GM11168 (cell line): ENCODE data around the gene DLD.
"Not testable (repeated sequence)": the region's sequence is repeated elsewhere in the genome, so short reads cannot be mapped to it uniquely, and the experiment has no call there.

Experiments used
- in situ Hi-C: fragments of 300-500 bp; cut with MboI; formaldehyde crosslinking; loops from one replicate; pipeline ENCODE4 v1.12.0; 2022; ENCODE audit warnings: low sequenced_read_pairs; ENCODE audit not compliant: unreplicated experiment

DLD gene

DNA sequence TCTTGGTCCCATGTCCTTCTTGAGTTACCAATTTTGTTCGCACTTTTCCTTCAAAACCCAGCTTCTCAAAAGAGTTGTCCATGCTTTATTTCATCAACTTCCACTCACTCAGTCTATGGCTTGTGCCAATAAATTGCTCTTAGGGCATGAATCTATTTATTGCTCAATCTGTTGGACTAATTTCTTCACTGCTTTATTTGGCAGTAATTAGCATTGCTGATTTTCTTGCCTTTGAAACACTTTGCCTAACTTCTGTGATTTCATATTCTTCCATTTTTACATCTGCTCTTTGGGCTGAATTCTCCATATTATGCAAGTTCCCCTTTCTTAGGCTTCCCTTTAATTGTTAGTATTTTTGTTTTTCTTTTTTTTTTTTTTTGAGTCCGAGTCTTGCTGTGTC is 16.8 kb downstream of the DLD start:
- in situ Hi-C loops: no loop called here

DNA sequence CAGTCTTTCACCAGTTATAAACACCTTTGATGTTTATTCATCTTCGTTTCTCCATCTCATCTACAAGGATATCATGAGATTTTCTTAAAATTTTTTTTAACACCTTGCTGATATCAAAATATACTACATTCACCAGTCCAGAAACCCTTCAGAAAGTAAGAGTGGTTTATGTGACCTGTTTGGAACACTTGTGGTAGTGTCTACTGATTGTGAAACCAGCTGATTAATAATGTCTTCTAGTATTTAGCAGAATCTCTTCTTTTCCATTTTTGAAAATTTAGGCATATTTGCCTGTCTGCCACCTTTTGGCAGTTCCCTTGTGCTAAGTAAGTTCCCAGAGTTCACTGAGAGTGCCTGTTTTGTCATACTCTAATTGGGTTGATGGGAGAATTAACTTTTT is 18.5 kb downstream of the DLD start:
- in situ Hi-C loops: no loop called here

DNA sequence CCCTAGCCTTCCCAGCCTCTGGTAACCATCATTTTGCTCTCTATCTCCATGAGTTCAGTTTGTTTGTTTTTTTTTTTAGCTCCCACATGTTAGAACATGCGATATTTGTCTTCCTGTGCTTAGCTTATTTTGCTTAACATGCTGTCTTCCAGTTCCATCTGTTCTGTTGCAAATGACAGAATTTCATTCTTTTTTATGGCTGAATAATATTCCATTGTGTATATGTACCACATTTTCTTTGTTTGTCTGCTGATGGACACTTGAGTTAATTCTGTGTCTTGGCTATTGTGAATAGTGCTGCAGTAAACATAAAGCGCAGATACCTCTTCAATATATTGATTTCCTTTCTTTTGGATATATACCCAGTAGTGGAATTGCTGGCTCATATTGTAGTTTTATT is 21.0 kb downstream of the DLD start:
- in situ Hi-C loops: no loop called here

DNA sequence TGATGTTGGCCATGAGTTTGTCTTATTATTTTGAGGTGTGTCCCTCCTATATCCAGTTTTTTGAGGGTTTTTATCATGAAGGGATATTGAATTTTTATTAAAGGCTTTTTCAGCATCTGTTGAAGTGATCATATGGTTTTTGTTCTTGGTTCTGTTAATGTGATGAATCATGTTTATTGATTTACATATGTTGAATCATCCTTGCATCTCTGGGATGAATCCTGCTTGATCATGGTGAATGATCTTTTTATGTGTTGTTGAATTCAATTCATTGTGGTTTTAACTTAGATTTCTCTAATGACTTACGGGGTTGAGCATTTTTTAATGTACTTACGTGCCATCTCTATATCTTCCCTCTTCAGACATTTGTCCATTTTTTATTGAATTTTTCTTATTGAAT is 22.9 kb downstream of the DLD start:
- in situ Hi-C loops: no loop called here

DNA sequence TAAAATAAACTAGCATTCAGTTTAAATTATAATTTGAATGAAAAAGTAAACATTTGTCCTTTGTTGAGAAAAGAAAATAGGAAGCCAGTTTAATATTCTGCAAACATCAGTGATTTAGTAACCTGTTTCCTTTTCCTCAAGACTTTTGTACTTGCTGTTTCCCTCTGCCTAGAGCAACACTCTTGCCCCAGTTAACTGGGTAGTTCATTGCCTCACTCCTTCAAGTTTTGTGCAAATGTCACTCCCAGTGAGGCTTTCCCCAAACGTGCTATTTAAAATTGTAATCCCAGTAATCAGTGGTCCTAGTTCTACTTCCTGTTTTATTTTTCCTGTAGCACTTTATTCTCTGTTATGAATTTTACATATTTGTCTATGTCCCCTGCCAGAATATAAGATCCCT is 23.8 kb downstream of the DLD start:
- in situ Hi-C loops: no loop called here

DNA sequence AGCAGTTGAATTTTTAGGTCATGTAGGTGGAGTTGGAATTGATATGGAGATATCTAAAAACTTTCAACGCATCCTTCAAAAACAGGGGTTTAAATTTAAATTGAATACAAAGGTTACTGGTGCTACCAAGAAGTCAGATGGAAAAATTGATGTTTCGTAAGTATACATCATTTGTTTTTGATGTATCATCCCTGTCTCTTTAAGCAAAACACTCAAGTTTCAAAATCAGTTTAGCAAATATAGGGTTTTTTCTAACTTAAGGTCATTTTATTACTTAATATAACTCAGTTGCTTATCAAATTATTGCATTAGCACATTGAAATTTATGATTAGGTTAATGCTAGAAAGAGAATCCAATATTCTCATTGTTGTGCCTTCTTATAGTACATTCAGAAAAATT is 24.6 kb downstream of the DLD start:
- in situ Hi-C loops: no loop called here

DNA sequence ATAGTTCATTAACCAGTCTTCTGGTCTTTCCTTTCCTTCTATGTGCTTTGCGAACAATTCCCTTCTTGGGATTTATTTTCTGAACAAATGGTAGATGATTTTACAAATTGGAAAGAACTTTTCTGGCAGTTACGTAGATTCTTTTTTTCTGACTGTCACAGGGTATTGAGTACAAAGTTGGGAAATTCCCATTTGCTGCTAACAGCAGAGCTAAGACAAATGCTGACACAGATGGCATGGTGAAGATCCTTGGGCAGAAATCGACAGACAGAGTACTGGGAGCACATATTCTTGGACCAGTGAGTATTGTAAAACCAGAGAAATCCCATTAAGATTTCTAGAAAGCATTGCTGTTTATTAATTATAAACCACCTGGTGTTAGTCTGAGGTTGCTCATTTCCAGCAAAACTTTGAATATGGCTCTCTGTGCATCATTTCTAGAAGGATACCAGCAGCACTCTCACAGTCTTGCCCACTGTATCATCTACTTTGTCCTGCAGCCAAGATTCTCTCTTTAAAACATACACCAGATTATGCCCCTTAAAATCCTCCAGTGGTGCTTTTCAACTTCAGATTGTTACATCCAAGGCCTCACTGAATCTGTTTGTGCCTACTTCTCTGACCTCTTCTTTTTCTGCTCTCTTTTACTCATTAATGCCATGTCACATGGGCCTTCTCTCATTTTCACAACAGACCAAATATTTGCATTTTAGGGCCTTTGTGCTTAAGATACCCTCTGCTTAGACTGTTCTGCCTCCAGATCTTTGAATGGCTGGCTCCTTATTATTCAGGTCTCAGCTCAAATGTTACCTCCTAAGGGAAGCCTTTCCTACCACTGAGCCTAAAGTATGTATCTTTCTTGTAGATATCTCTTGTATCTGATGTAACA is 27.0 kb downstream of the DLD start:
- in situ Hi-C loops: no loop called here

DNA sequence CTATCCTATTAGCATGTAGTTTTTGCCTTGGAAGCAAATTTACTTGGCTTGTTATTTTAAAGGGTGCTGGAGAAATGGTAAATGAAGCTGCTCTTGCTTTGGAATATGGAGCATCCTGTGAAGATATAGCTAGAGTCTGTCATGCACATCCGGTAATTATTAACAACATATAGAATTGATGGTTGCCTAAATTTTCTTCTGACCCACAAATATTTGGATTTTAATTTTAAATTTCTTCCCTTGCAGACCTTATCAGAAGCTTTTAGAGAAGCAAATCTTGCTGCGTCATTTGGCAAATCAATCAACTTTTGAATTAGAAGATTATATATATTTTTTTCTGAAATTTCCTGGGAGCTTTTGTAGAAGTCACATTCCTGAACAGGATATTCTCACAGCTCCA is 28.0 kb downstream of the DLD start:
- in situ Hi-C loops: no loop called here

DNA sequence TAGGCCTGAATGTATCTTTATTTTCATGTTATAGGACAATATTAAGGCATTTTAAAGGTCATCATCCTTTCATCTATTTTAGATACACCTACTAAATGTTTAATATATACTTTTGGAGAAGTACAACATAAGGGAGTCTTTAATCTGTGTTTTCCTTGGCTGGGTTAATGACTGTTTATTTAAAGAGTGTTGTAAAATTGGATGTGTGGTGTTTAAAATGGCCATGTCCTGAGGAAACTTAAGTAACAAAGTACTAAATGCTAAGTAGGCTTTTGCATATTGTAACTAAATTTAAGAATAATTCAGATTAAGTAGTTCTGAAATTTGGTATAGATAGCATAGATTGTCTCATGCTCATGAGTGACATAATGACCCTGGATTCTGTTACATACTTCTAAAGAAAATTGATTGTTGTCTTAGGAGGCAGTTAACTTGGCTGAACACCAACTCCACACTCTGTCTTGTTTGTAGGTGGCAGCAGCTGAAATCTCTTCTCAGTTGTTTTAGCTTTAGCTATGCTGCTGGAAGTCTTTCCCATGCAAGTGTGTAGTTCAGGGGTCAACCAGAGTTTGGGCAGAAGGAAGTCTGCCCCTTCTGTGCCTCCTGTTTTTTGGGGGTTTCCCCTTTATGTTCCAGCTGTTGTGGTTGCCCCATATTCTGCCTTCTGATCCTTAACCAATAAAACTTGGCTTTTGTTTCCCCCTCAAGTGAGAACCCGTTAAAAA is 29.2 kb downstream of the DLD start:
- in situ Hi-C loops: no loop called here

DNA sequence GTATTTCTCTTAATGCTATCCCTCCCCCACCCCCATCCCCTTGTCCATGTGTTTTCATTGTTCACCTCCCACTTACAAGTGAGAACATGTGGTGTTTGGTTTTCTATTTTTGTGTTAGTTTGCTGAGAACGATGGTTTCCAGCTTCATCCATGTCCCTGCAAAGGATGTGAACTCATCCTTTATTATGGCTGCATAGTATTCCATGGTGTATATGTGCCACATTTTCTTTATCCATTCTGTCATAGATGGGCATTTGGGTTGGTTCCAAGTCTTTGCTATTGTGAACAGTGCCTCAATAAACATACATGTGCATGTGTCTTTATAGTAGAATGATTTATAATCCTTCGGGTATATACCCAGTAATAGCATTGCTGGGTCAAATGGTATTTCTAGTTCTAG is 30.8 kb downstream of the DLD start:
- in situ Hi-C loops: not testable (repeated sequence)

DNA sequence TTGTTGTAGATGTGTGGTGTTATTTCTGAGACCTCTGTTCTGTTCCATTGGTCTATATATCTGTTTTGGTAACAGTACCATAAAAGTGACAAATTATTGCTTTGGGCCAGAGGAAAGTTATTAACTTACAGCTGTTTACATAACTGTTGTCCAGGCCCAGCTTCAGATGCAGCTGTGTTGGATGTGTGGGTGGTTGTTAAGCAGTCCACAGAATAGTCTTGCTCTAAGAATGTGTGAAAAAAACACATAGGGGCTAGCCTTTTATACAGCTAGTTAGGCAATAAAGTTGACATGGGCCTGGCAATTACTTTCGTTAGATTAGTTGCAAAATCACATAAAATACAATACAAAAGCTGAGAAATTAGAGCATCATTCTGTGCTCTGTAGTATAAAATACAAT is 31.9 kb downstream of the DLD start:
- in situ Hi-C loops: no loop called here

DNA sequence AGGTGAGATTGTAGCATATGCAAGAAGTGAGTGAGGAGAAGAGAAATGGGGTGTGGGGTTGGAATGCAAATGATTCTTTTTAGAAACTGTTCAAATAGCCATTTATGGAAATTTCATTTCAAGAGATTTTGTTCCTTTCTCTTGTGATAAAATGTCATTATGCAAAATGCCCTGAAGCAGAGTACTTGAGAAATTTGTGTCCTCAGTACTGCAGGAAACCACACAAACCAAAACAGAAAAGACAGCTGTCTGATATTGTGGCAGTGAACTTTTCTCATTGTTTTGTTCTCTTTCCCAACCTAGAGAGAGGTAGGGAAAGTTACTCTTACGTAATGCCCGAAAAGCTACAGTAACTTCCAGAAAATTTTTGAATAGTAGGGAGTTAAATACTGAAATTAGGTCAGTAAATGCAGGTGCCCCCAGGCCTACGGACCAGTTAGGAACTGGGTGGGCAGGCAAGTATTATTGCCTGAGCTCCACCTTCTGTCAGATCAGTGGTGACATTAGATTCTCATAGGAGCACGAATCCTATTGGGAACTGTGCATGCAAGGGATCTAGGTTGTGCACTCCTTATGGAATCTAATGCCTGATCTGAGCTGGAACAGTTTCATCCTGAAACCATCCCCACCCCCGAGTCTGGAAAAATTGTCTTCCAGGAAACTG is 34.0 kb downstream of the DLD start:
- in situ Hi-C loops: no loop called here

DNA sequence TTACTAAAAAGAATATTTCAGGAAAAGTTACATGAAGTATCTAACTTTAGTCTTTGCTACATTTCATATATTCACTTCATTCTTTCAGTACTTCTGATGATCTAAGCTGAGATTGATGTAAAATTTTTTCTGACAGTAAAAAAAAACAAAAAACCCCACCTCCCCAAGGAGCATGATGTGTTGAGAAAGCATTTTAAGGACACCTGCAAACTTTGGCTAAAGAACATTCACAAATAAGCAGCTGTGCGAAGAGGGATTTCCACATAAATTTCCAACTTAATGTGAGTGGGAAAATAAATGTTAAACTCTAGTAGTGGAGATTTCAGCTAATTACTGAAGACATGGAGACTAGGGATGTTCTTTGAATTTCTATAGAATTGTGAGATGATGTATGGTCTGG is 35.5 kb downstream of the DLD start:
- in situ Hi-C loops: no loop called here

DNA sequence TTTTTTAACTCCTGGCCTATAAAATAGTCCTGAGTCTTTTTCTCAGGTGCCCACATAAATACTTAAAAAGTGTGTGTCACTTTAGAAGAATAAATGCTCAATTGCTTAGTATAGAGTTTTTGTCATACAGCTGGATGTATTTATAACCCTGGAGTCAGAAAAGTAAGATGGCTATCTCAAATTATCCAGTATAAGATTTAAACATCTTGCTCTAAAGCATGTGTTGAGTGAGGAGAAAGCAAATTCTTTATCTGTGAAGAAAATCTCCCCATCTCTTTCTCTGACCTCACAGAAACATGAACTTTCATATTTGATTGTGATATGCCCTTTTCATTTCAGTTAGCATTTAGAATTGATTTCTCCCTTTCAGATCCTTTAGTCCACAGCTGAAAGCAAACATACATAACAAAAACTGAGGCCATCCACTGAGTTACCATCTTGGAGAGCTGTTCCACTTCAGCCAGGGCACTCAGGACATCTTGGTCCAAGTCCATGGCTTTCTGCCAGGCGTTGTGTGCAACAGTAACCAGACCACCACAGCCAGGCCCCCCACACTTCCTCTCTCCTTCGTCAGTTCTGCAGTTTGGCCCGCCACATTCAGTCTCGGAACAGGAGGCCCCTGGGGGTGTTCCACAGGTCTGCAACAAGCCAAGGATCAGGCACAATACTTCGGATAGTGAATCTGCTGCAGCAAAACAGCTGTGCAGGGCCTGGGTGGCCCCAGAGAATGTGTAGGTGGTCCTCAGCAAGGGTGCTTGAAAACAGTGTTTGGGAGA is 40.9 kb downstream of the DLD start:
- in situ Hi-C loops: no loop called here

DNA sequence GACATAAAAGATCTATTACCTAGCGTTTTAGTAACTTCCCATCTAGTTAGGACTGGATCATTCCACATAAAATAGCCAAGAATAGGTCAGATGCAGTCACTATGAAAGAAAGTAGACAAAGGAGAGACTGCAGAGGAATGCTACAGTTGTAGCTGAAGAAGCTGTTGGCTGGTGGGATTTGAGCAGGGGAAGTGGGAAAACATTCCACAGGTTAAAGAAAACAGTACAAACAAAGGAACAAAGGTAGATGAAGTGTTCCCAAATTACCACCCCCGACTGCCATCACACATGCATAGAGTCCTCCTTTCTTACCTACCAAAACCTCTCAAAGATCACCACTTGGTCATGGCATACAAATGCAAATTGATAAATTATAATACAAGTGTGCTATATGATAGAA is 41.8 kb downstream of the DLD start:
- in situ Hi-C loops: no loop called here

DNA sequence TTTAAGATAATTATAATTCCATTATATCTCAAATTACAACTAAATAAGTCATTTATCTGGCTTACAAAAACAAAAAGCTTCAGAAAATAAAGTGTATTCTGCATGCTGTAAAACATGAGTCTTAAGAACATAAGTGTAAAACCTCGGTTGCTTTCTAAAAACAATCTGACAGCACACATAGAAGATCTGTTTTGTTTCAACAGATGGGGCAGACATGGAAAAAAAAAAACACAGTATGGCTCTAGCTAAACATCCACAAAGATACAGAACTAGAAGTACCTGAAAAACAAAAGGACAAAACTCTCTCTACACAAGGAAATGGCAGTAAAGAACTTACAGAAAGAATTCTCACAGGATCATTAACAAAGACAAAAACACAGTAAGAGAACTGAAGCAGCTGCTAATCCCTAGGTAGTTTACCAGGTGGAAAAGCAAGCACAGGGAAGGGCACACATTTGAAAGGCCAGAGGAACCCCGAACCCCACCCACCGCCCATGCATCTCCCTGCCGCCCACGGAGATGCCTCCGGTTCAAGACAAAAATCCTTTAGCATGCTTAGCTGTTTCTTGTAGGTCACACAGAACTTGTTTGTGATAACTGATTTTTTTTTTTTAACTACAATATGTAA is 42.5 kb downstream of the DLD start:
- in situ Hi-C loops: no loop called here

DNA sequence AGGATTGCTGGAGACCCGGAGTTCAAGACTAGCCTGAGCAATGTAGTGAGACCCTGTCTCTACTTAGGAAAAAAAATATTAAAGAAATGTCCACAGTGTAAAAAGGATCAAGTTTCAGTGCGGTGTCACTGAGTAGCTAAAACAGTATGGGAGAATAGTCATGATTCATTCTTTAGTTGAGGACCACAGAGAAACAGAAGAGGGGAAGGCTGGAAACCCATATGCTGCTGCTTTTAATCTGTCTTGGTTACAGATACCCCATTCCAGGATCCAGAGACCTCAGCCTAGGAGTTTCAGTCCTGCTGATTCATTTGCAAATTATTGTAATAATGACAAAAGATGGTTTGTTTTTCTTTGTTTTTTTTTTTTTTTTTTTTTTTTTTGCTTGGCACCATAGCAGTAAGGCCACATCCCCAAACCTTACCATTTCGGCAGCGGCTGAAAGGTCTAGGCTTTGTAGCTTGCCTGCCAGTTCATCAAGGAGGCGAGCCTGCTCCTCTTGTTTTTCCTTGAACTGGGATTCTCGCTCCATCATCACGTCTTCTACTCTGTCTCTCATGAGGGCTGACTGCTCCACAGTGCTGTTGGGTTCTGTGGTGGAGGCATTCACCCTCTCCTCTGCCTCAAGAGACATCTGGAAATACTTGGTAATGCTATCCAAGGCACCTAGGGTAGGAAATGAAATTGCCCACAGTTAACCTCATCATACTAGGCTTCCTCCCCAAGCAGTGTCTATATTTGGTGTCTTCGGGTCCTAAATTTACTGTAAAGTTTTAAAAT is 44.2 kb downstream of the DLD start:
- in situ Hi-C loops: no loop called here

DNA sequence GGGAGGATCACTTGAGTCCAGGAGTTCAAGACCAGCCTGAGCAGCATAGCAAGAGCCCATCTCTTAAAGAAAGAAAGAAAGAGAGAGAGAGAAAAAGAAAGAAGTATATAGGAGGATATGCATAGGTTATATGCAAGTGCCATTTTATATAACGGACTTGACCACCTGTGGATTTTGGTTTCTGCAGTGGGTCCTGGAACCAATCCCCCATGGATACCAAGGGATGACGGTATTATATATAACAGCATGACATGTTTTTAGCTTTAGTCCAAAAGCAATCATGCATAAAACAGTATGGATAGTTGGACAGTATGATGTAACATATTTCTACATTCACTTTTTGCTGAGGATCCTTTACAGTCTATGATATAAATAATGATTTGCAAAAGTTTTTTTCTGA is 45.3 kb downstream of the DLD start:
- in situ Hi-C loops: no loop called here

DNA sequence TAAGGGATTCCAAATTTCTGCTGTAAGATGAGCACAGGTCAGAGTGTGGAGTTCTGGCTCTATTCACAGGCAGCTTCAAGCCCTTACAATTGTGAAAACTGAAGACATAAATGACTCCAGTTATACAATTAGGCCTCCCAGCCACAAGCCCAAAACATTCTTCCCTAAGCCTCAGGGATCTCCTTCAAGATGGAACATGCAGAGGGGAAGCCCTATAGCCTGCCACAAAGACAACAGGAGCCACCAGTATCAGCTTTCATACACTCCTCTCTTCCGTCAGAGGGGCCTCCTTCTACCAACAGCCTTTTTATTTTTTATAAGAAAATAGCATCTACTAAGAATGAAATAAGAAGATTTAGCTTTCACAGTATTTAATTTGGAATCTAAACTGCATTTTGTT is 46.5 kb downstream of the DLD start:
- in situ Hi-C loops: no loop called here
